GM18502 (cell line): ENCODE measurements around the gene ARSK.
"Not testable (repeated sequence)": the region's sequence is repeated elsewhere in the genome, so short reads cannot be mapped to it uniquely, and the experiment has no call there.

Experiments used
- ATAC-seq: cut with Tn5 transposase; IDR thresholded peaks from one replicate; pipeline ENCODE4 v1.9.1; 2021; ENCODE audit warnings: mild to moderate bottlenecking; ENCODE audit not compliant: unreplicated experiment, poor library complexity

Gene ARSK

GRCh38 chr5:95644351-95645042, 89.6 kb downstream of the ARSK start:
- peak; percentile 56 for ATAC-seq

- not testable (repeated sequence) for ATAC-seq
Observed at GRCh38 chr5:95646226-95646568, 91.3 kb downstream of the ARSK start.

GRCh38 chr5:95646569-95647431, 91.9 kb downstream of the ARSK start, which contains the start of gene RFESD:
Gene RFESD (plus strand): TSS chr5:95646777. CDS start chr5:95652272, 5,495 bp downstream.
- ATAC-seq: peak; percentile 95

GRCh38 chr5:95647886-95648860, 93.3 kb downstream of the ARSK start:
- ATAC-seq: no peak

GRCh38 chr5:95649274-95649673, 94.4 kb downstream of the ARSK start:
- no peak for ATAC-seq

- ATAC-seq: no peak
Observed at GRCh38 chr5:95649842-95650620, 95.1 kb downstream of the ARSK start.

- no peak for ATAC-seq
Observed at GRCh38 chr5:95652849-95653248, 97.9 kb downstream of the ARSK start.

GRCh38 chr5:95654196-95654595, 99.3 kb downstream of the ARSK start:
- ATAC-seq: no peak
